Trophoblast cell (in vitro differentiated cells and primary cell): ENCODE data around the gene VILL.

Experiments
- DNase-seq, 2 donors: peaks; one replicate each; pipeline ENCODE4 v3.0.0-alpha.2; 2016
- H2AFZ ChIP-seq: 2 replicates; pipeline ENCODE4 v1.6.1; 2013; ENCODE audit warnings: low read length, moderate library complexity, mild to moderate bottlenecking; ENCODE audit not compliant: insufficient read depth, poor library complexity
- H2AK5ac ChIP-seq: 2 replicates; pipeline ENCODE4 v1.6.1; 2013; ENCODE audit warnings: mild to moderate bottlenecking, low read length
- H2BK120ac ChIP-seq: 2 replicates; pipeline ENCODE4 v1.6.1; 2013; ENCODE audit warnings: low read length, mild to moderate bottlenecking, moderate library complexity; ENCODE audit not compliant: insufficient read depth, poor library complexity
- H2BK12ac ChIP-seq: 2 replicates; pipeline ENCODE4 v1.6.1; 2013; ENCODE audit warnings: mild to moderate bottlenecking, low read length, moderate library complexity
- H2BK5ac ChIP-seq: 2 replicates; pipeline ENCODE4 v1.6.1; 2013; ENCODE audit warnings: low read length, low read depth, moderate library complexity, mild to moderate bottlenecking; ENCODE audit not compliant: poor library complexity
- H3K14ac ChIP-seq: 2 replicates; pipeline ENCODE4 v1.6.1; 2013; ENCODE audit warnings: mild to moderate bottlenecking, low read length
- H3K18ac ChIP-seq: 2 replicates; pipeline ENCODE4 v1.6.1; 2013; ENCODE audit warnings: mild to moderate bottlenecking, low read length
- H3K23ac ChIP-seq: 2 replicates; pipeline ENCODE4 v1.6.1; 2013; ENCODE audit warnings: low read length
- H3K27ac ChIP-seq: 2 replicates; pipeline ENCODE4 v1.5.1; 2013; ENCODE audit warnings: low read depth, mild to moderate bottlenecking, inconsistent platforms, low read length, moderate library complexity
- H3K27me3 ChIP-seq: 2 replicates; pipeline ENCODE4 v1.6.1; 2013; ENCODE audit warnings: inconsistent platforms, mild to moderate bottlenecking, low read length, moderate library complexity; ENCODE audit not compliant: insufficient read depth
- H3K36me3 ChIP-seq, 2 experiments: 1 replicate in 1 of 2; 2 replicates in 1 of 2; pipeline ENCODE4 v1.6.1; 2013; ENCODE audit warnings: low read length in 2 of 2, mild to moderate bottlenecking in 2 of 2, moderate library complexity in 1 of 2; ENCODE audit not compliant: insufficient read depth in 2 of 2, control insufficient read depth in 1 of 2
- H3K4ac ChIP-seq: 2 replicates; pipeline ENCODE4 v1.6.1; 2013; ENCODE audit warnings: low read depth, mild to moderate bottlenecking, low read length, moderate library complexity
- H3K4me1 ChIP-seq, 2 experiments: 1 replicate in 1 of 2; 2 replicates in 1 of 2; pipeline ENCODE4 v1.6.1; 2013; ENCODE audit warnings: low read length in 2 of 2, mild to moderate bottlenecking in 2 of 2, moderate library complexity in 1 of 2; ENCODE audit not compliant: insufficient read depth in 2 of 2, control insufficient read depth in 1 of 2
- H3K4me2 ChIP-seq: 2 replicates; pipeline ENCODE4 v1.6.1; 2013; ENCODE audit warnings: inconsistent platforms, mild to moderate bottlenecking, low read length, moderate library complexity
- H3K4me3 ChIP-seq: 2 replicates; pipeline ENCODE4 v1.5.1; 2013; ENCODE audit warnings: mild to moderate bottlenecking, low read depth, low read length, inconsistent platforms
- H3K79me1 ChIP-seq: one replicate; pipeline ENCODE4 v1.6.1; 2013; ENCODE audit warnings: low read length
- H3K79me2 ChIP-seq: 2 replicates; pipeline ENCODE4 v1.6.1; 2013; ENCODE audit warnings: low read length, mild to moderate bottlenecking; ENCODE audit not compliant: control insufficient read depth, insufficient read depth, poor library complexity
- H3K9ac ChIP-seq: 2 replicates; pipeline ENCODE4 v1.6.1; 2013; ENCODE audit warnings: mild to moderate bottlenecking, low read length
- H3K9me3 ChIP-seq: 2 replicates; pipeline ENCODE4 v1.6.1; 2013; ENCODE audit warnings: low read depth, mild to moderate bottlenecking, control low read depth, inconsistent platforms, low read length; ENCODE audit not compliant: insufficient read depth
- H4K12ac ChIP-seq: 2 replicates; pipeline ENCODE4 v1.6.1; 2013; ENCODE audit warnings: low read depth, mild to moderate bottlenecking, low read length, moderate library complexity
- H4K8ac ChIP-seq: 2 replicates; pipeline ENCODE4 v1.6.1; 2013; ENCODE audit warnings: low read depth, mild to moderate bottlenecking, low read length, moderate library complexity
- H4K91ac ChIP-seq: one replicate; pipeline ENCODE4 v1.6.1; 2013; ENCODE audit warnings: low read depth, mild to moderate bottlenecking, low read length, moderate library complexity
- WGBS: extraction: QIAGEN DNeasy Blood & Tissue Kit; methylation state at CpG from one replicate; pipeline ENCODE4 v1.1.7; 2013; ENCODE audit warnings: missing lambda C conversion rate; ENCODE audit not compliant: insufficient read length, insufficient coverage; ENCODE audit errors: extremely low coverage; 5-methylcytosine and 5-hydroxymethylcytosine counted together

VILL gene

DNA sequence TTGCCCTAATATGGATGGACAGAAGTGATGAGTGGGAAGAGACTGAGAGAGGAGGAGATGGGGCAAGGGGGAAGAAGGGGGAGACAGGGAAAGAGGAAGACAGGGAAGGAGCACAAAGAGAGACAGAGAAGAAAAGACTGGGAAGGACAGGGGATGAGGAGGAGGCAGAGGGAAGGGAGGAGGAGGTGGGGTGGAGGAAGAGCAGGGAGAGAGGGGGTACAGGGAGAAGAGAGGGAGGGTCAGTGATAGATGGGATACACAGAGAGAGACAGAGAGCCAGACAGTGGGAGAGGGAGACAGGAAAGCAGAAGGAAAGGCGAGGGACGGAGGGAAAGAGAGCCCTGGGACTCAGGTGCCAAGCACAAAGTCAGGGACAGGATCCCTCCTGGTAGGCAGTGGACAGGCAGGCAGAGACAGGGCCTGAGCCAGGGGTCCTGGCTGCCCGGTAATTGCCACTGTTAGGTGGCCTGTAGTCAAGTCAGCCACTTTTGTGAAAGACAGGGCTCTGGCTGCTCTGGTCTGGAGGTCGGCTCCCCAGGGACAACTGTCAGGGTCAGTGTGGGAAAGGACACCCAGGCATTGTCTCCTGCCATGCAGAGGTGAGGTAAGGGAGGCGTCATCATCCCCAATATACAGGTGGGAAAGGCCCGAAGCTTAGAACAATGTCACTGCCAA lies 9.8 kb downstream of the VILL start:
- no peak overlapping the region for H3K4ac ChIP-seq
- no peak overlapping the region for H3K9ac ChIP-seq
- H2BK5ac ChIP-seq = no peak overlapping the region
- H2AFZ ChIP-seq = no peak overlapping the region
- H2BK12ac ChIP-seq = no peak overlapping the region
- no peak overlapping the region for H3K4me2 ChIP-seq
- no peak overlapping the region for H2AK5ac ChIP-seq
- no peak overlapping the region for H4K12ac ChIP-seq
- H3K27me3 ChIP-seq = no peaks in the 10 kb centered on the region
- no peak overlapping the region for H4K91ac ChIP-seq
- H3K14ac ChIP-seq = no peak overlapping the region
- no peak overlapping the region for H3K27ac ChIP-seq
- no peak overlapping the region for H3K23ac ChIP-seq
- peaks cover 4% of the 10 kb centered on the region for H3K79me2 ChIP-seq
- peaks cover 7% of the 10 kb centered on the region for H3K79me1 ChIP-seq
- no peak overlapping the region for H3K18ac ChIP-seq
- no CpG with 5 or more reads among the region's 6 CpGs for WGBS
- peaks cover 5 to 13% of the 10 kb centered on the region in 2 experiments for H3K4me1 ChIP-seq
- peaks cover 3% of the 10 kb centered on the region for H3K9me3 ChIP-seq
- H3K4me3 ChIP-seq = no peak overlapping the region
- H2BK120ac ChIP-seq = no peak overlapping the region
- H4K8ac ChIP-seq = no peak overlapping the region
- peaks cover 2 to 3% of the 10 kb centered on the region in 2 experiments for H3K36me3 ChIP-seq
- DNase-seq = no peak

GRCh38 chr3:38000965-38001455 lies 10.4 kb downstream of the VILL start:
- no peak overlapping the region for H3K9ac ChIP-seq
- H3K4ac ChIP-seq = no peak overlapping the region
- peaks cover 5 to 13% of the 10 kb centered on the region in 2 experiments for H3K4me1 ChIP-seq
- no peak overlapping the region for H3K18ac ChIP-seq
- no peak overlapping the region for H2AFZ ChIP-seq
- H2BK12ac ChIP-seq = no peak overlapping the region
- H3K36me3 ChIP-seq = peaks cover 2 to 3% of the 10 kb centered on the region in 2 experiments
- peaks cover 4% of the 10 kb centered on the region for H3K79me2 ChIP-seq
- no peak overlapping the region for H4K91ac ChIP-seq
- no peak overlapping the region for H3K14ac ChIP-seq
- no peak overlapping the region for H3K23ac ChIP-seq
- peaks cover 7% of the 10 kb centered on the region for H3K79me1 ChIP-seq
- no peaks in the 10 kb centered on the region for H3K27me3 ChIP-seq
- no peak for DNase-seq
- no peak overlapping the region for H3K4me3 ChIP-seq
- H2BK120ac ChIP-seq = no peak overlapping the region
- no peak overlapping the region for H3K27ac ChIP-seq
- no peak overlapping the region for H2BK5ac ChIP-seq
- no peaks in the 10 kb centered on the region for H3K9me3 ChIP-seq
- H2AK5ac ChIP-seq = no peak overlapping the region
- no peak overlapping the region for H3K4me2 ChIP-seq
- no CpG with 5 or more reads among the region's 6 CpGs for WGBS
- no peak overlapping the region for H4K12ac ChIP-seq
- no peak overlapping the region for H4K8ac ChIP-seq

DNA sequence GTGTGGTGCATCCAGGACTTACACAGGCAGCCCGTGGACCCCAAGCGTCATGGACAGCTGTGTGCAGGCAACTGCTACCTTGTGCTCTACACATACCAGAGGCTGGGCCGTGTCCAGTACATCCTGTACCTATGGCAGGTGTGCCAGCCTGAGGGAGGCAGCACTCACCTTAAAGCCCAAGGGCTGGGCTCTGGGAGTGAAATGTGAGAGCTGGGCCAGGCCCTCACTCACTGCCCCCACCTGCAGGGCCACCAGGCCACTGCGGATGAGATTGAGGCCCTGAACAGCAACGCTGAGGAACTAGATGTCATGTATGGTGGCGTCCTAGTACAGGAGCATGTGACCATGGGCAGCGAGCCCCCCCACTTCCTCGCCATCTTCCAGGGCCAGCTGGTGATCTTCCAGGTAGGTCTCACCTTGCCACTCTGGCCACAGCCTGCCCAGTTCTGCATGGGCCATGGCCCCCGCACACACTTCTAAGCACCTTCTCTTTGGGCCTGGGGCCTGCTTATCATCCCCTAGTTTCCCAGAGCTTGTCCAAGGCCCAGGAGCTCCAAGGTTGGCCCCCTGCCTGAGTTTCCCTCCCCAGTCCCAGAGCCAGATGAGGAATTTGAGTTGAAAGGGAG lies 11.0 kb downstream of the VILL start:
- Histone ChIP-seq H3K9ac (no peak overlapping the region), H2BK12ac (no peak overlapping the region), H3K18ac (no peak overlapping the region), H3K14ac (no peak overlapping the region), H3K4me1 (peaks cover 5 to 13% of the 10 kb centered on the region in 2 experiments), H4K8ac (no peak overlapping the region), H3K27me3 (no peaks in the 10 kb centered on the region), H3K4me3 (no peak overlapping the region), H3K4ac (no peak overlapping the region), H4K91ac (no peak overlapping the region), H3K9me3 (no peaks in the 10 kb centered on the region), H3K79me2 (peaks cover 4% of the 10 kb centered on the region), H2AFZ (no peak overlapping the region), H2BK5ac (no peak overlapping the region), H4K12ac (no peak overlapping the region), H3K79me1 (peaks cover 7% of the 10 kb centered on the region), H2AK5ac (no peak overlapping the region), H3K23ac (no peak overlapping the region), H3K27ac (no peak overlapping the region), H3K4me2 (no peak overlapping the region), H3K36me3 (peaks cover 3 to 5% of the 10 kb centered on the region in 2 experiments), H2BK120ac (no peak overlapping the region)
- no peak for DNase-seq
- no CpG with 5 or more reads among the region's 9 CpGs for WGBS

GRCh38 chr3:38002291-38002876 lies 11.8 kb downstream of the VILL start:
- no peak overlapping the region for H2AK5ac ChIP-seq
- no peak overlapping the region for H2BK120ac ChIP-seq
- no peak overlapping the region for H3K23ac ChIP-seq
- no peak overlapping the region for H4K91ac ChIP-seq
- peaks cover 4 to 9% of the 10 kb centered on the region in 2 experiments for H3K36me3 ChIP-seq
- no peak overlapping the region for H2BK12ac ChIP-seq
- peaks cover 5 to 13% of the 10 kb centered on the region in 2 experiments for H3K4me1 ChIP-seq
- H3K27ac ChIP-seq = no peak overlapping the region
- no peak overlapping the region for H4K12ac ChIP-seq
- no peak overlapping the region for H4K8ac ChIP-seq
- no peak overlapping the region for H3K18ac ChIP-seq
- no peak overlapping the region for H3K9ac ChIP-seq
- no peak overlapping the region for H3K4ac ChIP-seq
- H3K4me2 ChIP-seq = no peak overlapping the region
- WGBS = no CpG with 5 or more reads among the region's 6 CpGs
- peak overlapping the region; percentile 18 for H3K4me3 ChIP-seq
- no peak overlapping the region for H2AFZ ChIP-seq
- H2BK5ac ChIP-seq = no peak overlapping the region
- peaks cover 4% of the 10 kb centered on the region for H3K79me2 ChIP-seq
- H3K14ac ChIP-seq = no peak overlapping the region
- H3K27me3 ChIP-seq = no peaks in the 10 kb centered on the region
- DNase-seq = no peak
- peaks cover 7% of the 10 kb centered on the region for H3K79me1 ChIP-seq
- no peaks in the 10 kb centered on the region for H3K9me3 ChIP-seq
